GM21576 (cell line): ENCODE measurements around the gene DSG3.
"Not testable (repeated sequence)": the region's sequence is repeated elsewhere in the genome, so short reads cannot be mapped to it uniquely, and the experiment has no call there.

Experiments
- ATAC-seq: cut with Tn5 transposase; IDR thresholded peaks from one replicate; pipeline ENCODE4 v1.9.1; 2021; ENCODE audit warnings: mild to moderate bottlenecking, moderate library complexity; ENCODE audit not compliant: unreplicated experiment

The DSG3 gene

DNA sequence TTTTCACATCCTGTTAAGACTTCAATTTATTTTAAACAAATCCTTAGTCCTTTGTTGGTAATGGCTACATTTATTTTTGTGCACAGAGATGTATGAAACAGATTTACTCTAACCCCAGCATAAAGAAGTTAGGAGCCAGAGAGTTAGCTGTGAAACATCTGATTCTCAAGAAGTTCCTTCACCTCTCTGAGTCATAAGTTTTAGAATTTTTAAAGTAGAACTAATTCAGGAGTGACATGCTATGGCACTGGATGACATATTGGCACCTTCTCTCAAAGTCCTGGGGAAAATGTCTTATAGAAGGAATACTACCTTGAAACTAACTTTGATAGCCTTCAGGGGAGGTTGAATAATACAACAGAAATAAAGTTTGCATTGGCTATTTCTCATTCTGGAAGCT is 44.0 kb downstream of the DSG3 start:
- no peak for ATAC-seq

DNA sequence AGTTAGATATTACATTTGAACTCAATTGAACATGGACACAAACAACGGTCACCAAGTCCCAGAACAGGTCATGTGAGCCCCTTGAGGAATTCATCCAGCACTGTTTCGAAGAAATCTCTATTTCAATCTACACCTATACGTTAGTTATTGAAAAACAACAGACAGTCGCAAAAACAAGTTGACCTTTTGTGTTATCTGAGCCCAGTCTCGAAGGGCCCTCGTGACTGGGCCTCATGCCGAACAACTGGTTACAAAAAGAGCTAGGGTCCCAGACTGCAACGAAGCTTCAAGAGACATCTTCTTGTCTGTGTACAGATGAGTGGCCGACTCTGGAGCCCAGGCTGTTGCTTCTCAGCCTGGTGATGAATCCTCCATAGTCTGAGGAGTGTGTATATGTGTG is 45.1 kb downstream of the DSG3 start:
- no peak for ATAC-seq

DNA sequence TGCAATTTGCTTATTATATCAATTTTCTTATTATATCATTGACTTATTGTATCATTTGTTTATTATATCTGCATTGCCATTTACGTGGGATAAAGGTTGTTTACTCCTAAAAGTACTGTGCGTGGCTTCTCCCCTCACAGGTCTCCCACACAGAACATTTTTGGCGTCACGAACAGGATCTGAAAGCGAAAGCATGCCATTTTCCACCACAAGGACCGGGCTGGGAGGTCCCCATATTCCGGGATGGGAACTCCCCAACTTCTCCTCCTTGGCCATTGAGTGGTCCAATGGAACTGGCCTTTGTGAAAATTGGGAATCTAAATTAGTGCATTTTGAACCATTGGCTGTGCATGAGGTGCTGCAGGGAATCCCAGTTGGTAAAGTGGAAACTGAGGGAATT is 45.6 kb downstream of the DSG3 start:
- ATAC-seq, result no peak

DNA sequence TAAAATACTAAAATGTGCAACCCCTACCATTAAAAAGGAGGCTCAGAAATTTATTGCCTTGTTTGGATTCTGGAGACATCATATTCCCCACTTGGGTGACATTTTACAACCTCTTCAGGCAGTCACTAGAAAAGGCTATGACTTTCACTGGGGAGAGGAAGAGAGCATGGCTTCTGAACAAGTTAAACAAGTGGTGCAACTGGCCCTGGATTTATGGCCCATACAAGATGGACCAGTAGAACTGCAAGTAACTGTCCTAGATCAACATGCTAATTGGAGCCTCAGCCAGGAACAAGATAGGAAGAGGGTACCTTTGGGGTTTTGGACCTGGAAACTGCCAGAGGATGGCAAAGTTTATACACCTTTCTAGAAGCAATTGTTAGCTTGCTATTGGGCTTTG is 46.4 kb downstream of the DSG3 start:
- ATAC-seq, result no peak

DNA sequence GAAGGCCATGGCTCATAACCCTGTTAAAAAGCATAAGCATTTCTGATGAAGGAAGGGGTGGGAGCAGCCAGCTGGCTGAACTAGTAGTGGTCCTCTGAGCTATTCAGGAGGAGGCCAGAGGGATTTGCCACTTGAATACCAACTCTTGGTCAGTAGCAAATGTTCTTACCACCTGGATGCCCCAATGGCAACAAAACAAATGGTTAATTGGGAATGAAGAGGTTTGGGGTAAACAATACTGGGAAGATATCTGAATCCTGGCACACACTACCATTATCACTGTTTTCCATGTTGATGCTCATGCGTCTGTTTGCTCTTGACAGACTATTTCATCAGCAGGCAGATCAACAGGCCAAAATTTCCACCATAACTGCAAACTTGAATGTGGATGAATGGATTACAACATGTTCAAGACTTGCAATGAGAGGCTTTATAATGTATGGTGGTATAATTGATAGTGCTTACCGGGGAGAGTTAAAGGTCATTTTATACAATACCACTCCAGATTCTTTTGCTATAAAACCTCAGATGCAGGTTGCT is 47.2 kb downstream of the DSG3 start:
- ATAC-seq, result not testable (repeated sequence)

DNA sequence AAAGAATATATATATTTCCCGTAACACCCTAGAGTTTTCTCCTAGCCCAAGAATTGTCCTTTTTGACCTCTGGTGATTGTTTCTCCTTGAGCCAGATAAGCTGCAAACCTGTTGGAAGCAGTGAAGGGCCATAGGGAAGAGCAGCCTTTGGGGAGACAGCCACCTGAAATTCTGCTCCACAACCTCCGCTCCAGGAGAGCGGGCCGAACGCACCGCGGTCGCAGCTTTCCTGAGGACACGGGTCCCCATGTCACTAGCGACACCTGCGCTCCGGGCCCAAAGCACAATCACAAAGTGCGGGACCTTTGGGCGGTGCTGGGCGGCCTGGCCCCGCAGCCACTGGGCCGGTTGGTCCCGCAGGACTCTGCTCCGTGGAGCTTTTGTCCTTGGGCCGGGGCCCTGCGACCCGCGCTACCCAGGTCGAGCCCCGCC is 49.9 kb downstream of the DSG3 start:
- no peak for ATAC-seq

DNA sequence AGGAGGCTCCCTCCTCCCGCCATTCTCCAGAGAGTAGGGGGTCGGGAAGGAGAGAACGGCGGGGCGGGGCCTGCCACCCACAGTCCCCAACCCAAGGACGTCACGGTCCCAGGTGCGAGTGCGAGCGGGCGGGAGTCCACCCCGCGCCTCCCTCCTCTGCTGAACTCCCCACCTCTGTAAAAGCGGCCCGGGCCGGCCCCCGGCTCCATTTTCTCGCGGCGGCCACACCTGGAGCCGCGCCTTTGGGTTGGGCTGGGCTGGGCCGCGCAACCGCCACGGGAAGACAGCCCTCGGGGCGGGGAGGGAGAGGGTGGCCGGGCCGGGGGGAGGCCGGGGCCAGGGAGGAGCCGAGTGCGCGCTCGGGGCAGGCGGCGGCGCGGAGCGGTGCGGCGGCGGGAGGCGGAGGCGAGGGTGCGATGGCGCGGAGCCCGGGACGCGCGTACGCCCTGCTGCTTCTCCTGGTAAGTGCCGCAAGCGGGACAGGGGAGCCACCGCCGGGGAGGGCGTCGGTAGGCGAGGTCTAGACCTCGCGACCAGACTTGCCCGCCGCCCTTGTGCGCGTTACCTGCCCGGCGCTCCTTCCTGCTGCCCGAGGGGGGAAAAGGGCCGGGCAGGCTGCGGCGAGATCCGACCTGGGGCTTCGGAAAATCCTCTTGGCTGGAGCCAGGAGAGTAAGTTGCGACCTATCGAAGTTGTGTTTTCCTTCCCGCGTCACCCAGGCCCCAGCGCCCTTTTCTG is 50.5 kb downstream of the DSG3 start, which contains the start of gene DSG2:
Gene DSG2 (plus strand): TSS at position 342 of the 738 bp plus-strand sequence. CDS start 75 bp downstream, at position 417.
- peak; percentile 43 for ATAC-seq

DNA sequence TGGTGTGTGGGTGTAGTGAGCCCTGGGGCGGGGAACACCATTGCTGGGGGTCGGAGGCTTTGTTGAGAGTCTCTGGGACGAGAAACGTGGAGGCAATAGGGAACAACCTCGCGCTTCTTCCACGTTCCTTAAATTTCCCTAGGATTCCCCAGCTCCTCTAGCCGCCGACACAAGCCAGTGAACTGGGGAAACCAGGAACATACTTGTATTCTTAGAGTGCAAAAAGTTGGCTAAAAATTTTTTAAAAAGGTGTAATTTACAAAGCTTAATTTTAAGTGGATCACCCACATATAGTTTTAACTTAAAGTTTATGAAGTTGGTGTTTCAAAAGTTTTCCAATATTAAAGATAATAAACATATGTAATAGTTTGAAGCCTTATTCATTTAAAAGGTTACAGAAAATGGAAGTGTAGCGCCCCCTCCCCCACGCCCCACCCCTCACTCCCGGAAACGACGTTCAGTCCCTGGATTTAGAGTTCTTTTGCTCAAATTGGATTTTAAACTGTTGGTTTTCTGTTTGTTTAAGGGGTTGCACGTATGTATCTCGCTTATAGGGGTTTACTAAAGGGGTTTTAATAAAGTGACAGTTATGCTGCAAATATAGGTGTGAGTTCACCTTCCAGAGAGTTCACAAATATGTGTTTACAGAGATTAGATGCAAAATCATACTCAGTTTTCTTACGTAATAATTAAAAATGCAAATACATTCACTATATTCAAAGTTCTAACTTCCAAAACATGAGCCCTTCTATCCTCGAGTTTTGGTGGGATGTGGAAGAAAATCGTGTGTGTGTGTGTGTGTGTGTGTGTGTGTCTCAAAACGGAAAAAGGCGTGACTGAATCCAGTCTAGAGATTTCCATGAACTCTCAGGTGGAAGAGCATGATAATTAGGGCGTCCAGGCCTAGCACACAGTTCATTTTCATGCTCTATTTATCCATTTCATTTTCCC is 51.3 kb downstream of the DSG3 start:
- peak; percentile 11 for ATAC-seq

DNA sequence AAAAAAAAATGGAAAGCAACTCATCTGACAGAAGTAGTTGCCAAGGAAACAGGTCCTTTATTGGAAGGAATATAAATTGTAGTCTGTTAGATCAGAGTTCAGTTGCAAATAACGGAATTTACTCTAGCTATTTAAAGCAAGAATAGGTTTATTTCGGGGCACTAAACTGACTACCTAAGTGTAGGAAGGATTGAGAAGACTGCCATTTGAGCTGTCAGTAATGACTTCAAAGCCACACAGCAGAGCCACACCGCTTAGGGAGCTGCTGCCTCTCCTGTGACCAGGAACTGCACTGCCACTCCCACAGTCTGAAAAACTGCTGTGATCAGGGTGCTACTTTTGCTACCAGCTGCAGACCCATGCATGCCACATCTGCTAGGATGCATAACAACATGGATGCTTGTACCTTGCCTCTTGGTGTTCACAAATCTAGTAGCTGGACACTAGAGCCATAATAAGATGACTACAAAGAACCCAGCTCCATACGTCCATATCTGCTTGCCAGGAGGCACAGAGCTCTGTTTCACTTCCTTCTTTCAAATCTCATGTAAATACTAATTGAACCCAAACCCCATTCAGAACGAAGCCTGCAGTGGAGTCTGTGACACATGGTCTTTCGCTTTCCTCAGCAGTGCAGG is 52.6 kb downstream of the DSG3 start:
- ATAC-seq, result peak; percentile 90

DNA sequence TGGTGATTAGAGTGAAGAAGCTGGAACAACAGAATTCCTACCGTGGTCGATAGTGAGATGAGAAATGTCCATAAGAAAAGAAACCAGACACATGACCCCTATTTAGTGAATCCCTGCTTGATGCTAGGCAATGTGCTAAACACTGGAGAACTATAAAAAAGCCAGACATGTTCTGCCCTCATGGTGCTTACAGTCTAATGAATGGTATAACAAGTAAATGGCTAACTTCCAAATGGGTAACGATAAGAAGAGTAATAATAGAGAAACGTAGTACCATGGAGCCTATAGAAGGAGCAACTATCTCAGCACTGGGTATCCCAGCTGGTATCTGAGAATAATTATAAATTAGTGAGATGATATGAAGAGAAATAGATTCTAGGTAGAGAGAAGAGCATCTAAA is 55.5 kb downstream of the DSG3 start:
- ATAC-seq, result no peak

DNA sequence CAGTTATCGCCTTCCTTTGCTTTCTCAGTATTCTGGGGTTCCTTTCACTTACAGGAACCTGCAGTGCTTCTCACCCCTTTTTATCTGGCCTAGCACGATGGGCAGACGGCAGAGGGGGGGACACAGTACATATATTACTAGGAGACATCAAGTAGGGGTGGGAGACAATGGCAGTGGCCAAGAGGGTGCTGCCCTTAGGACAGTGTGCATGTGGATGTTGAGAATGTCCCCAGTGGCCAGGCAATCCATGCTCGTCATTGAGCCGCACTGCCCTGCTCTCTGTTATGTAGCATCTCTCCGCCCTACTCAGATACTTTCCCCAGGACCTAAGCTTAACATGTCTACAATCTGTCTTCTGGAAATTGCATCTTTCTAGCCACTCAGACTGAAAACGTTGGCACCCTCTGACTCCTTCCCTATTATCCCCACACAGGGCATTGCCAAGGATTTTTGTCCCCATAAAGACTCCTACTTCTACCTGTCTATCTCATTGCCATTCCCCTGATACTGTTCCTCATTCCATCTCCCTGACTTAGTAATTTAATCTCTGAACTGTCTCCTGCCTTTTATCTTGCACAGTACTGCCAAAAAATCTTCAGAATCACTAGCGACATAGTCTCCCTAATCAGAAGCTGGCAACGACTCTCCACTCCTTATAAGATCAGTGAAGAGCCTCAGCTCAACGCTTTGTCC is 57.1 kb downstream of the DSG3 start:
- ATAC-seq, result no peak

DNA sequence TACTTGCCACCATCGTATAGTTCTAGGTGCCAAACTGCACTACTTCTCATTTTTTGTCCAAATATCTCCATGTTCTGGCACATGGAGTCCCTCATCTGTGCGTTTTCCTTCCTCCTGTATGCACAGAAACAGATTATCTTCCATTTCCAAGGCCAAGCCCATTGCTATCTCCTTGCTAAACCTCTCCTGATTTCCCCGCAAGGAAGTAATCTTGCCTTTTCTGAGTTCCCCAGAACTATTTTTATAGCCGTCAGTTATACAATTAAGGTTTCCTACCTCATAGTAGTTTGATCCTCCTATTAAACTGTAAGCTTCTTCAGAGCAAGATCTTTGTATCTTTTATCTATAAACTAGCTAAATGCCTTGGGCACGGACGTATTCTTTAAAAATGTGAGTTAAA is 57.6 kb downstream of the DSG3 start:
- ATAC-seq, result no peak

DNA sequence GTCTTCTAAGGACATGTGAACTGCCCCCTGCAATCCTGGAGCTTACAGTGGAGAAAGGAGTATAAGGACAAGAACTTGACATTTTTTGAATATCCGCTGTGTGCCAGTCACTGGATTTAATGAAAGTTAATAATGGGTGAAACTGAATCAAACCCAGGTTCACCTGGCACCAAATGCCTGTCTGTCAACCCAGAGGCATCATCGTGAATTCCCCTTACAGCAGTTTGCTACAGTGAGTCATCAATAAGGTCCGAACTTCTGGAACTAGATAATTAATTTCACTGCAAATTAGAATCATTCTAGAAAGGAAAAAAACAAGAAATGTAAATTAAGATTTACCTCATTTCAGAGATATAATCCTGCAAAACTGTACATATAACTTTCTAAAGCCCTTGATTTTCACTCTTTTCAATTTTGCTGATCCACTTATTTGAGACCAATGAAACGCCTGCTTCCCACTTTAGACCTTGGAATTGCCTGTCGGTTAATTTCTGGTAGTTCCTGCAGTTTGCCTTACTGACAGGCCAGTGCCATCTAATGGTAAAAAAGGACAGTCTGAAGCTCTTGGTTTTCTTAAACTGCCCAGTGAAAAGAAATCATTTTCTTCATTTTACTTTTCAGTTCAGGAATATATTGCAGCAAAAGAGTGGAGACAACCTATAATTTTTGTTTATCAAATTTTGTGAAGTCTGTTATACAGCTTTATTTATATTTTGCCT is 58.6 kb downstream of the DSG3 start:
- ATAC-seq, result no peak

DNA sequence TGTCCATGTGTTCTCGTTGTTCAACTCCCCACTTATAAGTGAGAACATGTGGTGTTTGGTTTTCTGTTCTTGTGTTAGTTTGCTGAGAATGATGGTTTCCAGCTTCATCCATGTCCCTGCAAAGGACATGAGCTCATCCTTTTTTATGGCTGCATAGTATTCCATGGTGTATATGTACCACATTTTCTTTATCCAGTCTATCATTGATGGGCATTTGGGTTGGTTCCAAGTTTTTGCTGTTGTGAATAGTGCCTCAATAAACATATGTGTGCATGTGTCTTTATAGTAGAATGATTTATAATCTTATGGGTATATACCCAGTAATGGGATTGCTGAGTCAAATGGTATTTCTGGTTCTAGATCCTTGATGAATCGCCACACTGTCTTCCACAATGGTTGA is 59.6 kb downstream of the DSG3 start:
- ATAC-seq, result not testable (repeated sequence)

DNA sequence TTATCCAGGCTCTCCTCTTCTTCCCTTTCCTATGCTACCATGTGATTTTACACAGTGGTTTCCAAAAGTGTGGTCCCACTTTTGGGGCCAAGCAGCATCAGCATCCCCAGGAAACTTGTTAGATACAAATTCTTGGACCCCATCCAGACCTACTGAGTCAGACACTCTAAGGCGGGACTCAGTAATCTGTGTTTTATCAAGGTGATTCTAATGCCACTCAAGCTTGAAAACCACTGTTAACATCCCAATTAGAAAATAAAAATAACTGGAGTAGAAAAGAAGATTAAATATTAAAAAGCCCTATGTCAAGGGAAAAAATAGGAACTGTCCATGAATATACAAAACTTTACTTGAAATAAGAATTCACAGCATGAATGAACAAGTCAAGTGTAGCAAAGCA is 61.2 kb downstream of the DSG3 start:
- ATAC-seq, result no peak

DNA sequence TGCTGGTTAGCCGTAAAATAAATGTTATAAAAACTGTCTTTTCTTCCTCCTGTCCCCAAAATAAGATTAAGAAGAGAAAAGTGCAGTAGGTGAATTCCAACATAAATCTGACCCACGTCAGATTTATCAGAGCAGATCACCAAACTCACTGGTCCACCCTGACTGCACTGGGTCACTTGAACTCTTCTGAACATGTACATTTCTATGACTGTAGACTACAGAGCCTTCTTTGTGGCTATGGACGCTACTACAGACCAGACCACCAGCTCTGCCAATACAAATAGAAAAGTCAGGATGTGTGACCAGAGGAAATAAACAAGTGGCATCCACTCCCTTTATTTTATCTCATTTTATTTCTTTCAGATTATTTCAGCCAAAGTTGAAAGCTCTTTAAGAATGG is 62.0 kb downstream of the DSG3 start:
- no peak for ATAC-seq

DNA sequence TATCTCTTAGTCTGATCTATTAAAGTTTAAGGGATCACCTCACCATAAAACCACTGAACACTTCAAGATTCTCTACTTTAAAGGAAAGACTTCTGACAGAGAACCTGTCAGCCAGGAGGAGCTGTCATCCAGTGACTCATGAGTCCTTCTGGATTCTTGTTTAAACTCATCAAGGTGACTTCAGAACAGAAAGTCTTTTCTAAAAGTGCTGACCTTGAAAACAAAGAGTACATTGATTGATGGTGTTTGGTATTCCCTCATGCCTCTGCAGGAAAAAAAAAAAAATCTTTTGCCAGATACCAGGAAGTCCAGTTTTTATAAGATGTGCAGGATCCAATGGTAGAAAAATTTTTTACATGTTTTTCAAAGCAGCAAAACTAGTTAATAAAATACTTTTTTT is 62.8 kb downstream of the DSG3 start:
- no peak for ATAC-seq

DNA sequence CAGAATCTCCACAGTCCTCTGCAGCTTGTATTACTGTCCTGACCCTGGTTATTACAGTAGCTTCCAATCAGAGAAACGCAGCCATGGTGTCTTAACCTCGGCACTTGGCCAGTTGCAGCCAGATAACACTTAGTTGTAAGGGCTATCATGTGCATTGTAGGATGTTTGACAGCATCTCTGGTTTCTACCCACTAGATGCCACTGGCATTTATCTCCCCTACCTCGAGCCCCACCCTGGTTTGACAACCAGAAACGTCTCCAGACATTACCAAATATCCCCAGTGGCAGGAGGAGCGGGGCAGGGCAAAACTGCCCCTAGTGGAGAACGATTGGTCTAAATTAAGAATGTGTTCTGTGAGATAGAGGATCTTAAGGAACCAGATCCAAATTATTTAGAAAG is 63.6 kb downstream of the DSG3 start:
- ATAC-seq, result no peak

DNA sequence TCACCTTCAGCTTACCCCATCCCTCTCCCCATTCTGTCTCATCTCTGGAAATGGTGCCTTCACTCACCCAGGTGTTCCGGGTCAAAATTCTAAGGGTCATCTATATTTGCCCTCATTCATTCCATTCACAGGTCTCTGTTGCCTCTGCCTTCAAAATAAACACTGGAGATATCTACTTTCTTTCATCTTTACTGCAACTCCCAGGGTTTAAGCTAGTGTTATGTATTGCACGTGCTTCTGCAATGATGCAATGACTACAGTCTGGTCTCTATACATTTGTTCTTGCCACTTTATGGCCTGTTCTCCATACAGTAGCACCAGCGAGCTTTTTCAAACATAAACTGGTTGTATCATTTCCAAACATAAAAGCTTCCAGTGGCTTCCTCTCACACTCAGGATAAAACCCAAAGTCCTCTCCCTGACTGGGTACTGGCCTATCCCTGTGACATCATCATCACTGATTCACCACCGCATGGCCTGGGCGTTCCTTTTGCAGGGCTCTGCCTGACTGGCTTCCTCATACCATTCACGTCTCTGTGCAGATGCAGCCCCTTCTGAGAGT is 64.7 kb downstream of the DSG3 start:
- no peak for ATAC-seq
